BJ (cell line): ENCODE measurements around the gene DPF1. TPM values are rescaled to one million over a fixed set of nuclear protein-coding genes. Genes with fewer than 3 reads are reported as not detected.

ENCODE experiments used
- CTCF ChIA-PET: fragments of 350-600 bp; formaldehyde crosslinking; extraction: SDS; loops from one replicate; lab custom pipeline; 2021; ENCODE audit warnings: antibody characterized with exemption, inconsistent platforms; lab: Yijun Ruan, JAX
- POLR2A ChIA-PET: fragments of 300-600 bp; sonication (Branson Sonifier 250); formaldehyde crosslinking; extraction: SDS; loops from one replicate; lab custom pipeline; 2021; ENCODE audit warnings: antibody characterized with exemption; lab: Charles Lee
- DNase-seq: peaks from one replicate; pipeline ENCODE4 v3.0.0-alpha.2; 2011; ENCODE audit warnings: low read depth
- H3K27me3 ChIP-seq: 2 replicates; pipeline ENCODE4 v1.6.0; 2011; ENCODE audit warnings: low read length; ENCODE audit not compliant: control insufficient read depth, insufficient read depth
- H3K36me3 ChIP-seq: 2 replicates; pipeline ENCODE4 v1.5.1; 2011; ENCODE audit warnings: low read length; ENCODE audit not compliant: control insufficient read depth, insufficient read depth
- H3K4me3 ChIP-seq: 2 replicates; pipeline ENCODE4 v1.5.1; 2011; ENCODE audit warnings: low read depth, mild to moderate bottlenecking, control low read depth, low read length
- polyA plus RNA-seq: library from polyadenylated mRNA; depleted of rRNA; stranded (reverse); fragments of >200 nt; gene quantifications from 2 replicates; pipeline ENCODE4 v1.2.3, GENCODE V29; 2011
- TF ChIP-seq, protein P1 (sequence below): IDR thresholded peaks from 2 replicates; pipeline ENCODE4 v1.5.1; 2011; ENCODE audit warnings: low read depth, mild to moderate bottlenecking, control low read depth, inconsistent platforms, low read length, moderate library complexity; ENCODE audit not compliant: insufficient read depth

Gene DPF1
- polyA plus RNA-seq, 1 experiment = 2.2 TPM

DNA sequence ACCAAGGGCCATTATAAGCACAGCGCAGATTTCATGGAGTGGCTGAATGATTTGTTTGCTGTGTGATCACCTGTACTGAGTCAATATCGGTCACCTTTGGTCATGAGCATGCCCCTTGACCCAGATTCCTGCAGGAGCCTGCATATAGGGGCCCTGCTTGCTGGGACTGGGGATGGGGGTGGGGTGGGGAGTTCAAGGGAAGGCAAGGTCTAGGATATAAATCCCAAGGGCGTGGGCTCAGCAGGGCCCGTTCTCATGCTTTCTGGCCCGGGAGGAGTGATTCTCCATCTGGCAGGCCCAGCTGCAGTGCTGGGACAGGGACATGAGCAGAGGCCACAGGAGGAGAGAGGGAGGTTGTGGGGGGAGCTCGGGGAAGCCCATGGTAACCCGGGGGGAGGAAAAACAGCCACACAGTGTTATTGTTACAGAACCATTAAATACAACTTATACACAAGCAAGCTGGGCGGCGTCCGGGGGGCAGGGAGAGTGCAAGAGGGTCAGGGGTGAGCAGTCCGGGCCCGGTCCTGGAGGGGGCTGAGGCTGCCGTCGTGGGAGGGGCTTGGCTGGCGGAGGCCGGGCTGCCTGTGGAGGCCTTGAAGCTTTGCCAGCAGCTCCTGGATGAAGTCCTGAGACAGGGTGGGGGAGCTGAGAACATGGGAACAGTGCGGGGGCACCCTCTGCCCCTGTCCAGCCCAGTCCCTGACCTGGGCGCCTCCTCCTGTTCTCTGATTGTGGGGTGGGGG lies 27.0 kb upstream of the DPF1 start:
- CTCF ChIA-PET = interaction anchor here (0.7 to 1.4 kb wide), 7 partner anchors 8 to 353 kb away, joined by 3 to 9 read pairs (median 3); partner anchors contain the start of gene CATSPERG
- Histone ChIP-seq H3K36me3 (no peaks in the 10 kb centered on the region), H3K27me3 (no peaks in the 10 kb centered on the region), H3K4me3 (no peak overlapping the region)
- POLR2A ChIA-PET = no interaction called here
- no peak for DNase-seq
- TF ChIP-seq, protein P1, sequence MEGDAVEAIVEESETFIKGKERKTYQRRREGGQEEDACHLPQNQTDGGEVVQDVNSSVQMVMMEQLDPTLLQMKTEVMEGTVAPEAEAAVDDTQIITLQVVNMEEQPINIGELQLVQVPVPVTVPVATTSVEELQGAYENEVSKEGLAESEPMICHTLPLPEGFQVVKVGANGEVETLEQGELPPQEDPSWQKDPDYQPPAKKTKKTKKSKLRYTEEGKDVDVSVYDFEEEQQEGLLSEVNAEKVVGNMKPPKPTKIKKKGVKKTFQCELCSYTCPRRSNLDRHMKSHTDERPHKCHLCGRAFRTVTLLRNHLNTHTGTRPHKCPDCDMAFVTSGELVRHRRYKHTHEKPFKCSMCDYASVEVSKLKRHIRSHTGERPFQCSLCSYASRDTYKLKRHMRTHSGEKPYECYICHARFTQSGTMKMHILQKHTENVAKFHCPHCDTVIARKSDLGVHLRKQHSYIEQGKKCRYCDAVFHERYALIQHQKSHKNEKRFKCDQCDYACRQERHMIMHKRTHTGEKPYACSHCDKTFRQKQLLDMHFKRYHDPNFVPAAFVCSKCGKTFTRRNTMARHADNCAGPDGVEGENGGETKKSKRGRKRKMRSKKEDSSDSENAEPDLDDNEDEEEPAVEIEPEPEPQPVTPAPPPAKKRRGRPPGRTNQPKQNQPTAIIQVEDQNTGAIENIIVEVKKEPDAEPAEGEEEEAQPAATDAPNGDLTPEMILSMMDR = no peak

- no peak overlapping the region for H3K4me3 ChIP-seq
- TF ChIP-seq, protein P1 = no peak
- ChIA-PET POLR2A (no interaction called here), CTCF (interaction anchor here (0.6 to 1.2 kb wide), 8 partner anchors 9 to 352 kb away, joined by 3 to 4 read pairs (median 3); no protein-coding TSS in a partner anchor)
- no peaks in the 10 kb centered on the region for H3K36me3 ChIP-seq
- DNase-seq = no peak
- H3K27me3 ChIP-seq = no peaks in the 10 kb centered on the region
Measured at GRCh38 chr19:38250428-38250820, 26.4 kb upstream of the DPF1 start.

- Histone ChIP-seq H3K27me3 (no peaks in the 10 kb centered on the region), H3K36me3 (no peaks in the 10 kb centered on the region), H3K4me3 (no peak overlapping the region)
- POLR2A ChIA-PET = interaction anchor here (0.5 kb wide), 1 partner anchor 332 kb away, joined by 7 read pairs; no protein-coding TSS in a partner anchor
- CTCF ChIA-PET = interaction anchor here (1.3 kb wide), 1 partner anchor 23 kb away, joined by 3 read pairs; no protein-coding TSS in a partner anchor
- TF ChIP-seq, protein P1 = no peak
- no peak for DNase-seq
Measured at GRCh38 chr19:38248421-38248820, 24.4 kb upstream of the DPF1 start.

GRCh38 chr19:38247734-38248268 lies 23.8 kb upstream of the DPF1 start:
- POLR2A ChIA-PET = interaction anchor here (0.5 kb wide), 1 partner anchor 332 kb away, joined by 7 read pairs; no protein-coding TSS in a partner anchor
- H3K36me3 ChIP-seq = no peaks in the 10 kb centered on the region
- DNase-seq = no peak
- TF ChIP-seq, protein P1 = no peak
- H3K27me3 ChIP-seq = no peaks in the 10 kb centered on the region
- H3K4me3 ChIP-seq = no peak overlapping the region
- CTCF ChIA-PET = interaction anchor here (1.3 to 6.9 kb wide), 2 partner anchors 22 to 88 kb away, joined by 3 to 63 read pairs; partner anchors contain the start of gene CATSPERG

DNA sequence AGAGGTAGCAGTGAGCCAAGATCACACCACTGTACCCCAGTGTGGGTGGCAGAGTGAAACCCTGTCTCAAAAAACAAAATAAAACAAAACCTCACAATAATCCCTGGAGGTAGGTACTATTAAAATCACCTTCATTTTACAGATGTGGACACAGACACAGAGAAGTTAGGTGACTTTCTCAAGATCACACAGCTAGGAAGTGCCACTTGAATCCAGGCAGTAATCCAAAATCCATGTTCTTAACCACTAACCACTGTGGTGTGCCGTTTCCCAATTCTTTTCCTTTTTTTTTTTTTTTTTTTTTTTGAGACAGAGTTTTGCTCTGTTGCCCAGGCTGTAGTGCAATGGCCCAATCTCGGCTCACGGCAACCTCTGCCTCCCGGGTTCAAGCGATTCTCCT lies 23.1 kb upstream of the DPF1 start:
- TF ChIP-seq, protein P1 = no peak
- no peak for DNase-seq
- Histone ChIP-seq H3K4me3 (no peak overlapping the region), H3K36me3 (no peaks in the 10 kb centered on the region), H3K27me3 (no peaks in the 10 kb centered on the region)
- CTCF ChIA-PET = interaction anchor here (0.6 to 6.9 kb wide), 4 partner anchors 11 to 847 kb away, joined by 3 to 63 read pairs (median 6); partner anchors contain the start of gene CATSPERG
- POLR2A ChIA-PET = no interaction called here
